CD4-positive, alpha-beta memory T cell (primary cell): ENCODE results near the gene NCOA5. TPM values are rescaled to one million over a fixed set of nuclear protein-coding genes. Genes with fewer than 3 reads are reported as not detected.

Experiments used
- CTCF ChIA-PET: fragments of 350-600 bp; sonication (Branson Sonifier 250); formaldehyde crosslinking; loops from one replicate; lab custom pipeline; 2021; ENCODE audit warnings: inconsistent platforms; ENCODE audit not compliant: partially characterized antibody; lab: Charles Lee
- POLR2A ChIA-PET: fragments of 350-600 bp; sonication (Branson Sonifier 250); formaldehyde crosslinking; loops from one replicate; lab custom pipeline; 2021; ENCODE audit not compliant: partially characterized antibody; lab: Charles Lee
- DNase-seq, 5 donors: peaks; one replicate each; pipeline versions ENCODE4 v3.0.0 to v3.0.0-alpha.2; 2020 to 2022; ENCODE audit warnings: mixed read lengths in 1 of 5
- H3K27ac ChIP-seq: one replicate; pipeline ENCODE4 v1.7.0; 2013; ENCODE audit warnings: low read depth, low read length
- H3K27me3 ChIP-seq: 2 replicates; pipeline ENCODE4 v1.7.0; 2013; ENCODE audit warnings: mild to moderate bottlenecking, low read length, moderate library complexity; ENCODE audit not compliant: insufficient read depth
- H3K36me3 ChIP-seq: 2 replicates; pipeline ENCODE4 v1.7.0; 2013; ENCODE audit warnings: mild to moderate bottlenecking, low read length, moderate library complexity; ENCODE audit not compliant: insufficient read depth
- H3K4me1 ChIP-seq: 2 replicates; pipeline ENCODE4 v1.7.0; 2013; ENCODE audit warnings: mild to moderate bottlenecking, low read length, moderate library complexity; ENCODE audit not compliant: insufficient read depth
- H3K4me3 ChIP-seq, 2 donors: one replicate each; pipeline ENCODE4 v1.7.0; 2013; ENCODE audit warnings: low read length in 2 of 2, mild to moderate bottlenecking in 1 of 2
- H3K9me3 ChIP-seq, 2 donors: one replicate each; pipeline ENCODE4 v1.7.0; 2013; ENCODE audit warnings: low read length in 2 of 2, control low read depth in 1 of 2; ENCODE audit not compliant: control insufficient read depth in 1 of 2
- H3K27ac Mint-ChIP-seq, 7 donors: one replicate each; pipeline ENCODE4 v1.8.0; 2020 to 2021; ENCODE audit warnings: mixed read lengths in 7 of 7, mild to moderate bottlenecking in 6 of 7, inconsistent platforms in 3 of 7, moderate library complexity in 3 of 7
- H3K27me3 Mint-ChIP-seq, 2 donors: one replicate each; pipeline ENCODE4 v1.8.0; 2020 to 2021; ENCODE audit warnings: mixed read lengths in 2 of 2
- H3K36me3 Mint-ChIP-seq, 2 donors: one replicate each; pipeline ENCODE4 v1.8.0; 2020 to 2021; ENCODE audit warnings: mixed read lengths in 2 of 2, inconsistent platforms in 1 of 2, mild to moderate bottlenecking in 1 of 2
- H3K4me1 Mint-ChIP-seq, 4 donors: one replicate each; pipeline ENCODE4 v1.8.0; 2020 to 2021; ENCODE audit warnings: mixed read lengths in 4 of 4, mild to moderate bottlenecking in 1 of 4
- H3K4me3 Mint-ChIP-seq, 8 donors: one replicate each; pipeline ENCODE4 v1.8.0; 2020 to 2021; ENCODE audit warnings: mixed read lengths in 8 of 8, mild to moderate bottlenecking in 7 of 8, moderate library complexity in 6 of 8, inconsistent platforms in 3 of 8
- H3K9me3 Mint-ChIP-seq, 8 donors: one replicate each; pipeline ENCODE4 v1.8.0; 2020 to 2021; ENCODE audit warnings: mixed read lengths in 8 of 8, mild to moderate bottlenecking in 5 of 8, inconsistent platforms in 3 of 8, moderate library complexity in 1 of 8
- intact Hi-C: fragments of 100-400 bp; cut with micrococcal nuclease; formaldehyde crosslinking; loops from one replicate; pipeline ENCODE4 v1.15.1; 2023
- polyA plus RNA-seq, 2 donors: library from polyadenylated mRNA; unstranded; fragments of 300-500 nt; fragmentation: Illumina TruSeq; gene quantifications; one replicate each; pipeline ENCODE4 v1.2.3, GENCODE V29; 2021
- total RNA-seq, 2 experiments: library from RNA; stranded (reverse); gene quantifications; one replicate each; pipeline ENCODE4 v1.2.3, GENCODE V29; 2021

NCOA5 gene
- total RNA-seq = 10 to 100 TPM; 37.8 to 47.2 TPM
- polyA plus RNA-seq = 10 to 100 TPM; 12.8 to 39.4 TPM

GRCh38 chr20:46089417-46090388 is at the start of gene NCOA5:
Gene NCOA5 (minus strand): TSS chr20:46089962. CDS start chr20:46079424, 10,538 bp downstream.
- H3K27me3 Mint-ChIP-seq = no peaks in the 10 kb centered on the region
- H3K9me3 Mint-ChIP-seq = no peaks in the 10 kb centered on the region
- Histone ChIP-seq H3K27me3 (no peaks in the 10 kb centered on the region), H3K27ac (peak within 1 kb of the TSS; percentile 93), H3K36me3 (no peaks in the 10 kb centered on the region), H3K4me3 (peak within 1 kb of the TSS; percentile 58 to 86), H3K4me1 (peaks cover 50% of the 10 kb centered on the region), H3K9me3 (no peaks in the 10 kb centered on the region)
- peak within 1 kb of the TSS; percentile 88 to 93 (median 89) for H3K4me3 Mint-ChIP-seq
- DNase-seq = peak; percentile 93 to 96 (median 95)
- CTCF ChIA-PET = interaction anchor here (1.3 to 2.4 kb wide), 2 partner anchors 67 to 120 kb away, joined by 4 to 8 read pairs; no protein-coding TSS in a partner anchor
- intact Hi-C loops = loop anchor here (1.0 to 5.0 kb wide), 6 partner anchors 75 to 317 kb away; partner anchors contain the start of genes DNTTIP1, ELMO2, WFDC3 and ZNF335
- POLR2A ChIA-PET = interaction anchor here (1.0 to 2.1 kb wide), 4 partner anchors 102 to 156 kb away, joined by 3 to 16 read pairs (median 6); partner anchors contain the start of genes PCIF1 and ZNF335
- H3K27ac Mint-ChIP-seq = peak within 1 kb of the TSS; percentile 86 to 95 (median 93)
- H3K4me1 Mint-ChIP-seq = peaks cover 31 to 55% (median 47%) of the 10 kb centered on the region in 4 donors
- H3K36me3 Mint-ChIP-seq = peaks cover 0 to 15% of the 10 kb centered on the region in 2 donors

- no peaks in the 10 kb centered on the region for H3K9me3 ChIP-seq
- CTCF ChIA-PET = interaction anchor here (0.9 to 1.2 kb wide), 2 partner anchors 10 to 11 kb away, joined by 3 to 4 read pairs; no protein-coding TSS in a partner anchor
- intact Hi-C loops = no loop called here
Measured at GRCh38 chr20:46139266-46139889, 49.6 kb upstream of the NCOA5 start.

GRCh38 chr20:46137816-46138215 is 48.1 kb upstream of the NCOA5 start:
- no peaks in the 10 kb centered on the region for H3K27me3 ChIP-seq
- POLR2A ChIA-PET = no interaction called here
- Mint-ChIP-seq H3K4me3 (no peak overlapping the region), H3K27me3 (peaks cover 20 to 60% of the 10 kb centered on the region in 2 donors), H3K27ac (no peak overlapping the region), H3K9me3 (peaks cover 0 to 2% (median 0%) of the 10 kb centered on the region in 8 donors), H3K36me3 (no peaks in the 10 kb centered on the region), H3K4me1 (peaks cover 0 to 2% (median under 1%) of the 10 kb centered on the region in 4 donors)
- H3K9me3 ChIP-seq = no peaks in the 10 kb centered on the region
- H3K27ac ChIP-seq = no peak overlapping the region
- intact Hi-C loops = no loop called here
- CTCF ChIA-PET = no interaction called here
- H3K4me3 ChIP-seq = no peak overlapping the region
- no peaks in the 10 kb centered on the region for H3K4me1 ChIP-seq
- no peak for DNase-seq
- no peaks in the 10 kb centered on the region for H3K36me3 ChIP-seq

More at GRCh38 chr20:46139266-46139889, 49.6 kb upstream of the NCOA5 start:
- no peak overlapping the region for H3K4me3 ChIP-seq
- H3K27me3 ChIP-seq = no peaks in the 10 kb centered on the region
- POLR2A ChIA-PET = no interaction called here
- no peak overlapping the region for H3K27ac Mint-ChIP-seq
- H3K4me1 ChIP-seq = no peaks in the 10 kb centered on the region
- H3K27me3 Mint-ChIP-seq = peaks cover 28 to 58% of the 10 kb centered on the region in 2 donors
- DNase-seq = no peak
- H3K36me3 Mint-ChIP-seq = no peaks in the 10 kb centered on the region
- peak overlapping the region in 1 of 8 donors; percentile 3 for H3K4me3 Mint-ChIP-seq
- H3K27ac ChIP-seq = no peak overlapping the region
- H3K4me1 Mint-ChIP-seq = no peaks in the 10 kb centered on the region
- H3K9me3 Mint-ChIP-seq = peaks cover 0 to 2% (median 0%) of the 10 kb centered on the region in 8 donors
- H3K36me3 ChIP-seq = no peaks in the 10 kb centered on the region

GRCh38 chr20:46135856-46136633 is 46.3 kb upstream of the NCOA5 start:
- CTCF ChIA-PET = no interaction called here

GRCh38 chr20:46134716-46135115 is 45.0 kb upstream of the NCOA5 start:
- Mint-ChIP-seq H3K27ac (peak overlapping the region in 1 of 7 donors; percentile 16), H3K9me3 (peaks cover 0 to 3% (median 0%) of the 10 kb centered on the region in 8 donors), H3K4me1 (peaks cover 0 to 9% (median 3%) of the 10 kb centered on the region in 4 donors), H3K36me3 (no peaks in the 10 kb centered on the region), H3K4me3 (no peak overlapping the region), H3K27me3 (peaks cover 14 to 51% of the 10 kb centered on the region in 2 donors)
- ChIA-PET CTCF (interaction anchor here (0.7 to 1.6 kb wide), 3 partner anchors 91 to 304 kb away, joined by 3 to 6 read pairs (median 3); no protein-coding TSS in a partner anchor), POLR2A (no interaction called here)
- Histone ChIP-seq H3K27me3 (no peaks in the 10 kb centered on the region), H3K4me1 (no peaks in the 10 kb centered on the region), H3K4me3 (no peak overlapping the region), H3K9me3 (no peaks in the 10 kb centered on the region), H3K36me3 (no peaks in the 10 kb centered on the region), H3K27ac (no peak overlapping the region)
- no peak for DNase-seq
- intact Hi-C loops = no loop called here

More at GRCh38 chr20:46135856-46136633, 46.3 kb upstream of the NCOA5 start:
- H3K9me3 ChIP-seq = no peaks in the 10 kb centered on the region
- no peaks in the 10 kb centered on the region for H3K36me3 Mint-ChIP-seq
- no peaks in the 10 kb centered on the region for H3K36me3 ChIP-seq
- no peak overlapping the region for H3K4me3 Mint-ChIP-seq
- no peaks in the 10 kb centered on the region for H3K27me3 ChIP-seq
- H3K27ac Mint-ChIP-seq = no peak overlapping the region
- peaks cover 0 to 9% (median 3%) of the 10 kb centered on the region in 4 donors for H3K4me1 Mint-ChIP-seq
- POLR2A ChIA-PET = no interaction called here
- peaks cover 22 to 58% of the 10 kb centered on the region in 2 donors for H3K27me3 Mint-ChIP-seq
- no peaks in the 10 kb centered on the region for H3K4me1 ChIP-seq
- H3K4me3 ChIP-seq = no peak overlapping the region
- no peak for DNase-seq
- H3K9me3 Mint-ChIP-seq = peaks cover 0 to 3% (median 0%) of the 10 kb centered on the region in 8 donors
- intact Hi-C loops = no loop called here
- H3K27ac ChIP-seq = no peak overlapping the region

- Mint-ChIP-seq H3K27ac (no peak overlapping the region), H3K4me3 (no peak overlapping the region), H3K4me1 (peaks cover 0 to 9% (median 3%) of the 10 kb centered on the region in 4 donors), H3K27me3 (peaks cover 17 to 50% of the 10 kb centered on the region in 2 donors), H3K9me3 (peaks cover 0 to 3% (median 0%) of the 10 kb centered on the region in 8 donors), H3K36me3 (no peaks in the 10 kb centered on the region)
- Histone ChIP-seq H3K4me1 (no peaks in the 10 kb centered on the region), H3K9me3 (no peaks in the 10 kb centered on the region), H3K27me3 (no peaks in the 10 kb centered on the region), H3K27ac (no peak overlapping the region), H3K36me3 (no peaks in the 10 kb centered on the region), H3K4me3 (no peak overlapping the region)
- CTCF ChIA-PET = interaction anchor here (0.7 to 1.6 kb wide), 4 partner anchors 91 to 545 kb away, joined by 3 to 6 read pairs (median 4); no protein-coding TSS in a partner anchor
- intact Hi-C loops = no loop called here
- no peak for DNase-seq
- POLR2A ChIA-PET = no interaction called here
Measured at GRCh38 chr20:46133886-46134654, 44.3 kb upstream of the NCOA5 start.
